GM19239 (cell line): ENCODE measurements around the gene CGB3.
A peak's percentile ranks its signal among the peaks of the same experiment; 100 is the strongest.
"Not testable (repeated sequence)": the region's sequence is repeated elsewhere in the genome, so short reads cannot be mapped to it uniquely, and the experiment has no call there.

Experiments
- DNase-seq: peaks from one replicate; pipeline ENCODE4 v3.0.0; 2011; ENCODE audit warnings: low spot score; ENCODE audit not compliant: insufficient read length
- FAIRE-seq: peaks from 2 replicates; lab custom pipeline; 2011; peaks lifted over from hg19 to GRCh38; lab: Jason Lieb, UNC

CGB3 gene

GRCh38 chr19:49024233-49024632 lies at the start of gene CGB3:
Gene CGB3, minus strand, starts transcription at chr19:49024333. Its CDS starts 362 bp downstream, at chr19:49023971.
- not testable (repeated sequence) for FAIRE-seq, DNase-seq

DNA sequence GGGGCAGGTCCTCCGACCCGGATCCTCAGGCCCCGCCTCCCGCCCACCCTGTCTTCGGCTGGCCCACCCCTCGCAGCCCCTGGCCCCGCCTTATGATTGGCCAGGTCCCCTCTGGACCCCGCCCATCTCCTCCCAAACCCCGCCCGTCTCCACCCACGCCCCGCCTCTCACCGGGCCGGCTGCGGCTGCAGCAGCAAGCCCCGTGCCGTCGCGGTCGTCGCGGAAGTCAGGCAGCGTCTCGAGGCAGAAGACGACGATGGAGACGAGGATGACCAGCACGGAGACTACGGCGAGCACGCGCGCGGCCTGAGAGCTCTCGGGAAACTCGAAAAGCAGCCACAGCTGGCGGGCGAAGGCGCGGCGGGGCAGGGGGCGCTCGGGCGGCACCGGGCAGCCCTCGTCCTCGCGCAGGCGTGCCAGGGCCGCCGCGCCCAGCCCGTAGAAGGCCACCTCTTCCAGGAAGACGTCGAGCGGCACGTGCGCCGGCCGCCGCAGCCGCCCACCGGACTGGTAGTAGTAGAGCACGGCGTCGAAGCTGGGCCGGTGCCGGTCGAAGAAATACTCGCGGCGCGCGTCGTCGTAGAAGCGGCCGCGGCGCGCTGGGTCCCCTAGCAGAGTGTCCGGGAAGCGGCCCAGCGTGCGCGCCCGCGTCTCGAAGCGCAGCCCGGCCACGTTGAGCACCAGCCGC lies 47.9 kb upstream of the CGB3 start:
- no peak for FAIRE-seq
- DNase-seq = no peak

- FAIRE-seq = no peak
- no peak for DNase-seq
These were observed 46.3 kb upstream of the CGB3 start for GRCh38 chr19:49070416-49070815.

DNA sequence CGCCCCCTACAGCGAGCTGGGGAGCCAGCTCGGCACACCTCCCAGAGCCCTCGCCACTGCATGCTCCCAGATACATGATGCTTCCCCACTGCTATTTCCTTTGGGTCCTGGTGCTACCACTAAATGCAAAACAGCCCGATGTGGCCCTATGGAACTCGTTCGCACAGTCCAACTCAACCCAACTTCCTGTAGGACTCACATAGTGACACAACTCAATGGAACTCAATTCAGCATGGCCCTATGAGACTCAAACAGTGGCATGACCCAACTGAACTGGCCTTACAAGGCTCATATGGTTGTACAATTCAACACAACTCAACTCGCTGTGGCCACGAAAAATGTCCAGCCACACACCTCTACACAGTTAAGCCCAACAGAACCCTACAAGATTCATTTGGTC lies 44.9 kb upstream of the CGB3 start:
- DNase-seq (no peak), FAIRE-seq (no peak)

DNA sequence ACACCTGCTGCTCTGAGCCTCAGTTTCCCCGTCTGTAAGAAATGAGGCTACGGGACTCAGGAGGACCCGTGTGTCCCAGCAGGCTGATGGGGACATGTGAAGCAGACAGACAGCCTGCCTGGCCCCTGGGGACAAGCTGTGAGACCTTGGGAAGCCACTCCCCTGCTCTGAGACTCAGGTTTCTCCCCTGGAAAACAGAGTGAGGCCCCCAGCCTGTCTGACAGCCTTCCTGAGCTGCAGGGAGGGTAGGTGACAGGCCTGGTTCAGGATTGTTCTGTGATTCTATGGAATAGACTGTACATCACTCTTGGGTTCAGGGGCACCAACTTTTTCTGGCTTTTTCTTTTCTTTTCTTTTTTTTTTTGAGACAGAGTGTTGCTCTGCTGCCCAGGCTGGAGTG lies 43.4 kb upstream of the CGB3 start:
- DNase-seq = no peak

DNA sequence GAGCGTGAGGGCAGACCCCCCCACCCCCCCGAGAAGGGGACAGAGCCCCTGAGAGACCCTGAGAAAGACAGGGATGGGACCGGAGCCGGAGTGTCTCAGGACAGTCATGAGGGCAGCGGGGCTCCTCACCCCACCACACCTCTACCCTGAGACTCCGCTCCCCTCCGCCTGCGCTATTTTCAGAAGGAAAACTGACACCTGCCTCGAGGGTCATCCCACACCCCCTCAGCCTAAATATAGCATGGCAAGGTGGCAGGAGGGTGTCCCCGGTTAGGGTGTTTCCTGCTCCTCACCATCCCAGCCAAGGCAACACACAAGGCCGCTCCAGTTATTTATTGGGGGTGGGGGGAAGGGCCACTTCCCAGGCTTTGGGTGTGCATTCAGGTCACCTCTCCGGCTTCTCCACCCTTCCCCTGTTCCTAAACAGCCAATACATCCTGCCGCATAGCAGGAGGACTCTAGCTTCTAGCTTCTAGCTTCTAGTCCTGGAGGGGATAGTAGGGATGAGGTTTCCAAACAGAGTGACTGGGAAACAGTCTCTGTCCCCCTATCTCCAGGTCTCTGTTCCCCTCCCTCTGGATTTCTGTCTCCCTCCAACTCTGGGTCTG lies 41.9 kb upstream of the CGB3 start:
- DNase-seq = no peak
- FAIRE-seq = no peak

More for the DNA sequence above, 43.4 kb upstream of the CGB3 start:
- FAIRE-seq = no peak

DNA sequence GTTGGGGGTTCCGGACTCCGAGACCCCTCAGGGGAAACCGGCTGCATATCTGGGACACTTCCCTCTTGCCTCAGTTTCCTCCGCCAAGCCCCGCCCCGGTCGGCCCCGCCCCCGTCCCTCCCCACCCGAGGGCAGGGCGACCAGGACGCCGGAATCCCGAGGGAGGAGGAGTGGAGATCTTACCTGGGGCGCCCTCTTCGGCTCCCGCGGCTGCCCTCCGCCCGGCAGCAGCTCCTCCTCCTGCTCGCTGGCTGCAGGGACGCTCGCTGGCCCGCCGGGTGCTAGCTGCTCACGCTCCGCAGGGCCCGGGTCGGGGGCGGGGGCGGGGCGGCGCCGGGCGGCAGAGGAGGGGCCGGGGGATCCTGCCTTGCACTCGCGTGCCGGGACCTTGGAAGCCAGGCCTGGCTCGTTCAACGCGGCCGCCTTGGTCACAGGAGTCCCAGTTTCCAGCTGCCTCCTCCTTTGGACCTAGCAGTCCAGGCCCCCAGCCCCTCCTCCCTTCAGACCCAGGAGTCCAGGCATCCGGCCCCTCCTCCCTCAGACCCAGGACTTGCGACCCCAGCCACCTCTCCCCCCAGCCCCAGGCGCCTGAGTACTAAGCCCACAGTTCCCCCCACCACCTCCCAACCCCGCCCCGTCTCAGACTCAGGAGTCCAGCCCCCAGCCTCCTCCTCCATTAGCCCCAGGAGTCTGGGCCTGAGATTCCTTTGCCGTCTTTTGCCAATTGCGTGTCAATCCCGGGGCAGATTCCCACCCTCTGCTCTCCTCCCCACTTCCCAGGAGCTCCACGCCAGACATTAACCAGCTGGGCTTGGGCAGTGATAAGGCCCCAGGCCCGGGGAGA lies 40.9 kb upstream of the CGB3 start, which contains the start of gene NTF4:
TSS of gene NTF4 (minus strand) at position 51 of the 844 bp plus-strand sequence. CDS start 2,821 bp downstream, outside the sequence.
- DNase-seq = no peak

DNA sequence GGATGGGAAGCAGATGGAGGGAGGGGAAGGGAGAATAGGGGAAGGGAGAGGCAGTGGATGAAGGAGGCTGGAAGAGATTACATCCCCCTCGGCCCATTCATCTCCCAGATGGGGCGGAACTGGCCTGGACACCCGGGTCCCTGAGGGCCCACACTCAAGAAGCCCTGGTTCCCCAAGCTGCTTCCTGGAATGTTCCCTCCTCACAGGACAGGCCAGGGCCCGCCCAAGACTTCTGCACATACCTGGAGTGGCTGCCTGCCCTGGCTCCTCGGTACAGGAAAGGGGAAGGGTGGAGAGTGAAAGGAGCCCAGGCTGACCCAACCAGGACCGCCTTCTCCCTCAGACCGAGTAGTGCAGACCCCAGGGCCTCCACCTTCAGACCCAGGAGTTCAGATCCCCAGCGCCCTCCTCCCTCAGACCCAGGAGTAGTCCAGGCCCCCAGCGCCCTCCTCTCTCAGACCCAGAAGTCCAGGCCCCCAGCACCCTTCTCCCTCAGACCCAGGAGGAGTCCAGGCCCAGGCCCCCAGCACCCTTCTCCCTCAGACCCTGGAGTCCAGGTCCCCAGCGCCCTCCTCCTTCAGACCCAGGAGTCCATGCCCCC lies 40.0 kb upstream of the CGB3 start:
- DNase-seq (no peak), FAIRE-seq (no peak)

More for the DNA sequence above, 40.9 kb upstream of the CGB3 start, which contains the start of gene NTF4:
- no peak for FAIRE-seq

- no peak for FAIRE-seq
These were observed 37.3 kb upstream of the CGB3 start for GRCh38 chr19:49061445-49061844.

DNA sequence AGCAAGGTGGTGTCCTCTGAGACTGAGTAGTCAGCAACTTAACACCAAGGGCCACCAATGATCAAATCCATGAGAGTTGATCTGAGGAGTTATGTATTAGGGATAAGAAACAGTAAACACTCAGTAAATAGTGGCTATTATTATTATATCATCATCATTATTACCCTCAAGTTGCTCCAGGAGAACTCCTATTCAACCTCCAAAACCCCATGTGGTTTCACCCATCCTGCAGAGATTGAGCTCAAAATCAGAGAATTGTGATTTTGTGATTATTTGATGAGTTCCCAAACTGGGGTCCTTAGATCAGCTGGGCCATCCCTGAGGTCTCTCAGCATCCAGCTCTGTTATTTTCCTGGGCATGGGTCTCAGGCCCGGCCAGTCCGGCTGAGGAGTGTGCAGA lies 36.9 kb upstream of the CGB3 start:
- FAIRE-seq (no peak), DNase-seq (no peak)

More at GRCh38 chr19:49061445-49061844, 37.3 kb upstream of the CGB3 start:
- DNase-seq = no peak

GRCh38 chr19:49059053-49059452 lies 34.9 kb upstream of the CGB3 start:
- FAIRE-seq = no peak

GRCh38 chr19:49058562-49058961 lies 34.4 kb upstream of the CGB3 start:
- no peak for DNase-seq

More at GRCh38 chr19:49059053-49059452, 34.9 kb upstream of the CGB3 start:
- no peak for DNase-seq

DNA sequence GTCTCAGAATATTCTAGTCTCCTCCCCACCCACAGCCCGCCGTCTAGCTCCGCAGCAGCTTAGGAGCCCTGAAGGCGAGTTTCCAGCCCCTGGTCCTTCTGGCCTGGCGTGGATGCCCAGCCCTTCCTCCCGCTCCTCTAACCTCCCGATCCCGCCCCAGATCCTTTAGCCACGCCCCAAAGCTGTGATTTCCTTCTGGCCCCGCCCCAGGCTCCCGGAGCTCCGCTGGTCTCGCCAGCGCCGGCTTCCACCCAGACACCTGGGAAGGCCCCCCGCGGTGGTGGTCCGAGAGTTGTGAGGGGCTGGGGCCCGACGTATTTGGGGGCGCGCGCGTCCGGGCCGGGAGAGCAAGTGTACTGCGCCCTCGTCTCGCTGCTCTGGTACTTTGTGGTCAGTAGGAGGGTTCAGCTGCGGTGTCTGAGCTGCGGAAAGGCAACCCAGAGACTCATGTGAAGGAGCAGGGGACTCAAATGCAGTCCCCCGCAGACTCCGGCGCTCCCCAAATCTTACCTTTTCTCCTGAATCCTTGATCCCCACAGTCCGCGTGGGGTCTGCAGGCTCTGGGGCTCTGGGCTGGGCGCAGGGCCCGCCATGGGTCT lies 33.6 kb upstream of the CGB3 start, which contains the start of gene CGB7:
TSS of gene CGB7 (minus strand) at position 114 of the 599 bp plus-strand sequence. CDS start 2,374 bp downstream, outside the sequence.
- no peak for FAIRE-seq
- DNase-seq = no peak

More at GRCh38 chr19:49058562-49058961, 34.4 kb upstream of the CGB3 start:
- FAIRE-seq = no peak

- DNase-seq = not testable (repeated sequence)
- FAIRE-seq = peak; percentile 23
These were observed 32.9 kb upstream of the CGB3 start for GRCh38 chr19:49056902-49057596.

DNA sequence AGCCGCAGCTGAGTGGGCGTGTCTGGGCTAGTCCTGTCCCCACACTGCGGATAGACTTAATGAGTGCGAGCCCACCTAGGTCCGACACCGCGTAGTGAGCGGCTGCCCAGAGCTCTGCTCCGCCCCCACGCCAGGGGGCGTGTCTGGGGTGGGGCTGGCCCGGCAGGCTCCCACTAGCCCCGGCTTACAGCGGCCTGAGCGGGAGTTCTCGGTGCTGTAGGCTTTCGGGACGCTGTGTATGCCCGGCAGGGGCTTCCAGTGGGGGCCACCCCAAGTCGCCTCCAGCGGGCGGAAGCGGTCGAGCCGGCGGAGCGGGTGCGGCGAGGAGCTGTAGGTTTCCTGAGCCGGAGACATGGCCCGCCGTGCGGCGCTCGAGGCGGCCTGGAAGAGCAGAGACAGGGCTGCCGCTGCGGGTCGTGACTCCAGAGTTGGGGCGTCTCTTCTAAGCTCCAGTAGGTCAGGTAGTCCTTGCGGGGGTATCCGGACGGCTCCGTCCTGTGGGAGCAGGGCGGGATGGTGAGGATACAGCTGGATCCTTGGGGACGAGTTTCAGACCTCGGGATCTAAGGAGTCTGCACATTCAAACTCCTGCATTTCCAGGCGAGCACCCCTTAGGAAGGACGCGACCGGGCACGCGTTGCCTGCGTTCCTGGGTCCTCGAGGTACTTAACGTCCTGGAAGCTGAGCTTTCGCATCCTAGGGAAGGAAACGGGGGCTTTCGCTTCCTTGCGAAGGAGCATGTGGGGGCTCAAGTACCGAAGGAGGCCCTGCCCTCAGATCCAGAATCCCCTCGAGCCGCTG lies 32.2 kb upstream of the CGB3 start:
- FAIRE-seq (no peak), DNase-seq (peak; percentile 90)

- DNase-seq, FAIRE-seq: not testable (repeated sequence)
These were observed 26.4 kb upstream of the CGB3 start for GRCh38 chr19:49050376-49051033.

- not testable (repeated sequence) for FAIRE-seq
These were observed 25.7 kb upstream of the CGB3 start for GRCh38 chr19:49049834-49050233.

DNA sequence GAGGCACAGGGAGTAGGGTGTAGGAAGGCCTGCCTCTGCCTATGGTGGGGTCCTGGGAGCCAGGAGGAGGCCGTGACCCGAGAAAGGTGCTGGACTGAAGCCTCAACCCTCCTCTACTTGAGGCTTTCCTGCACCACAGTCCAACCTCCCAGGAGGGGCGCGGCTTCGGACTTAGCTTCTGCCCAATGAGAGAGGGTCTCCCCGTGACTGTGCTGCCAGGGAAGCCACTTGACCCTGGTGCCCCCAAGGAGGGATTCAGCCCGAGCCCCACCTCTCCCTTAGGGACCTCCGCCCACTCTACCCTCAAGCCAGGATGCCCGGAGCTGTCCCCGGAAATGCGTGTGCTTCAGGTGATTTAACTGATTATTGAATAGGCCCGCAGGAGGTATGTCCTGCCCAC lies 24.9 kb upstream of the CGB3 start, which contains the start of gene CGB8:
TSS of gene CGB8 (minus strand) at position 101 of the 400 bp plus-strand sequence. CDS start 372 bp downstream, outside the sequence.
- FAIRE-seq, DNase-seq: not testable (repeated sequence)

More at GRCh38 chr19:49049834-49050233, 25.7 kb upstream of the CGB3 start:
- DNase-seq = not testable (repeated sequence)
